ENCODE data around the gene CXCL17.

GRCh38 chr19:42452590-42452989 lies 9.8 kb upstream of the CXCL17 start:
- TF ChIP-seq GATA2 (IDR thresholded peaks at IDR 0.05; ENCODE audit: low read depth, low read length), result no peak
- no peak for TF ChIP-seq GATA3 (IDR thresholded peaks at IDR 0.05; ENCODE audit: low read depth, low read length)

Data from SH-SY5Y (cell line).